H1 (cell line): ENCODE measurements around the gene FAF2. TPM values are rescaled to one million over a fixed set of nuclear protein-coding genes. Genes with fewer than 3 reads are reported as not detected.

ENCODE experiments used
- CTCF ChIA-PET: fragments of 300-600 bp; sonication (Branson Sonifier 250); formaldehyde crosslinking; loops from one replicate; lab custom pipeline; 2021; ENCODE audit not compliant: partially characterized antibody; lab: Charles Lee
- POLR2A ChIA-PET: fragments of 300-600 bp; sonication (Branson Sonifier 250); formaldehyde crosslinking; loops from one replicate; lab custom pipeline; 2021; ENCODE audit warnings: inconsistent platforms; ENCODE audit not compliant: partially characterized antibody; lab: Charles Lee
- DNase-seq, 2 experiments: peaks; one replicate each; pipeline versions ENCODE4 v3.0.0 to v3.0.0-alpha.2; 2010 to 2022; ENCODE audit warnings: low spot score in 2 of 2, low read depth in 1 of 2, mixed read lengths in 1 of 2
- FAIRE-seq: peaks from 2 replicates; lab custom pipeline; 2011; peaks lifted over from hg19 to GRCh38; lab: Jason Lieb, UNC
- H2AFZ ChIP-seq: 2 replicates; pipeline ENCODE4 v1.8.1; 2012; ENCODE audit warnings: low read length, inconsistent platforms
- H2AK5ac ChIP-seq: 2 replicates; pipeline ENCODE4 v1.6.1; 2013; ENCODE audit warnings: low read depth, low read length
- H2BK120ac ChIP-seq: replicated peaks from 2 replicates; pipeline ENCODE3; 2013; ENCODE audit warnings: low read depth, low read length, inconsistent platforms
- H2BK12ac ChIP-seq: 2 replicates; pipeline ENCODE4 v1.6.1; 2013; ENCODE audit warnings: low read depth, low read length
- H2BK15ac ChIP-seq: 2 replicates; pipeline ENCODE4 v1.6.1; 2013; ENCODE audit warnings: low read length
- H2BK20ac ChIP-seq: 2 replicates; pipeline ENCODE4 v1.6.1; 2013; ENCODE audit warnings: low read length
- H2BK5ac ChIP-seq: 2 replicates; pipeline ENCODE4 v1.6.1; 2013; ENCODE audit warnings: low read depth, low read length
- H3K14ac ChIP-seq: 2 replicates; pipeline ENCODE4 v1.6.1; 2013; ENCODE audit warnings: inconsistent platforms; ENCODE audit not compliant: insufficient read length
- H3K18ac ChIP-seq: 2 replicates; pipeline ENCODE4 v1.6.1; 2013; ENCODE audit warnings: low read length; ENCODE audit errors: extremely low read depth
- H3K23ac ChIP-seq: 2 replicates; pipeline ENCODE4 v1.6.1; 2013; ENCODE audit warnings: inconsistent platforms; ENCODE audit not compliant: insufficient read length
- H3K23me2 ChIP-seq: 2 replicates; pipeline ENCODE4 v1.6.1; 2013; ENCODE audit warnings: low read depth, low read length
- H3K27ac ChIP-seq: 2 replicates; pipeline ENCODE4 v1.6.1; 2011; ENCODE audit warnings: low read depth, low read length, inconsistent platforms
- H3K27me3 ChIP-seq, 4 experiments: replicated peaks in 1 of 4; 1 replicate in 1 of 4; 2 replicates in 3 of 4; pipeline versions ENCODE4 v1.6.1 to v1.8.1; 2011 to 2013; ENCODE audit warnings: low read length in 3 of 4, mild to moderate bottlenecking in 3 of 4, inconsistent platforms in 2 of 4, mixed read lengths in 2 of 4, moderate library complexity in 1 of 4; ENCODE audit not compliant: control insufficient read depth in 3 of 4, insufficient read depth in 3 of 4; ENCODE audit errors: extremely low read depth in 1 of 4
- H3K36me3 ChIP-seq, 4 experiments: 2 replicates each; pipeline versions ENCODE4 v1.6.1 to v1.8.1; 2011 to 2013; ENCODE audit warnings: mild to moderate bottlenecking in 4 of 4, low read length in 3 of 4, moderate library complexity in 2 of 4, control low read depth in 1 of 4, inconsistent platforms in 1 of 4; ENCODE audit not compliant: insufficient read depth in 4 of 4, control insufficient read depth in 2 of 4
- H3K4ac ChIP-seq: replicated peaks from 2 replicates; pipeline ENCODE3; 2013; ENCODE audit warnings: low read length, low read depth, mixed read lengths, inconsistent platforms; ENCODE audit not compliant: insufficient read length
- H3K4me1 ChIP-seq, 4 experiments: replicated peaks in 1 of 4; 1 replicate in 1 of 4; 2 replicates in 3 of 4; pipeline versions ENCODE4 v1.6.1 to v1.8.1; 2011 to 2013; ENCODE audit warnings: low read length in 3 of 4, inconsistent platforms in 2 of 4, mixed read lengths in 1 of 4; ENCODE audit not compliant: insufficient read depth in 4 of 4, control insufficient read depth in 3 of 4
- H3K4me2 ChIP-seq, 2 experiments: 2 replicates each; pipeline versions ENCODE4 v1.6.1 to v1.8.1; 2011 to 2013; ENCODE audit warnings: low read depth in 2 of 2, low read length in 2 of 2, control low read depth in 1 of 2, inconsistent platforms in 1 of 2, mild to moderate bottlenecking in 1 of 2; ENCODE audit not compliant: insufficient read depth in 1 of 2
- H3K4me3 ChIP-seq, 4 experiments: fragments of 200-600, 300-600 bp in 1 of 4; sonication (generic), shearing (Covaris generic), sonication (Bioruptor Twin) in 1 of 4; 2 replicates each; pipeline versions ENCODE4 v1.5.1 to v1.8.1; 2011 to 2016; ENCODE audit warnings: low read length in 4 of 4, low read depth in 3 of 4, control low read depth in 2 of 4, inconsistent platforms in 2 of 4, mild to moderate bottlenecking in 2 of 4, mixed read lengths in 1 of 4, moderate library complexity in 1 of 4; ENCODE audit not compliant: insufficient read depth in 2 of 4; ENCODE audit errors: extremely low read depth in 1 of 4
- H3K56ac ChIP-seq: replicated peaks from 2 replicates; pipeline ENCODE3; 2013; ENCODE audit warnings: low read depth, mild to moderate bottlenecking, mixed read lengths, low read length, inconsistent platforms; ENCODE audit not compliant: insufficient read length
- H3K79me1 ChIP-seq: 2 replicates; pipeline ENCODE4 v1.6.1; 2013; ENCODE audit warnings: low read depth, low read length, control low read depth
- H3K79me2 ChIP-seq, 2 experiments: 2 replicates each; pipeline versions ENCODE4 v1.6.1 to v1.8.1; 2012 to 2013; ENCODE audit warnings: low read length in 2 of 2, mild to moderate bottlenecking in 2 of 2, inconsistent platforms in 1 of 2; ENCODE audit not compliant: insufficient read depth in 2 of 2, control insufficient read depth in 1 of 2
- H3K9ac ChIP-seq, 4 experiments: replicated peaks in 1 of 4; 1 replicate in 1 of 4; 2 replicates in 3 of 4; pipeline versions ENCODE4 v1.6.1 to v1.8.1; 2011 to 2013; ENCODE audit warnings: low read depth in 3 of 4, low read length in 3 of 4, control low read depth in 2 of 4, mild to moderate bottlenecking in 2 of 4, moderate library complexity in 2 of 4, inconsistent platforms in 1 of 4; ENCODE audit errors: extremely low read depth in 1 of 4
- H3K9me3 ChIP-seq, 2 experiments: 2 replicates each; pipeline versions ENCODE4 v1.6.1 to v1.8.1; 2012 to 2013; ENCODE audit warnings: mild to moderate bottlenecking in 2 of 2, moderate library complexity in 2 of 2, control low read depth in 1 of 2, inconsistent platforms in 1 of 2, low read depth in 1 of 2, low read length in 1 of 2, mixed read lengths in 1 of 2; ENCODE audit not compliant: insufficient read depth in 2 of 2
- H4K20me1 ChIP-seq, 2 experiments: replicated peaks in 1 of 2; 2 replicates each; pipeline versions ENCODE3 to v1.8.1; 2011 to 2013; ENCODE audit warnings: inconsistent platforms in 2 of 2, low read length in 2 of 2, mild to moderate bottlenecking in 1 of 2; ENCODE audit not compliant: insufficient read depth in 2 of 2, control insufficient read depth in 1 of 2
- H4K5ac ChIP-seq: 2 replicates; pipeline ENCODE4 v1.6.1; 2013; ENCODE audit warnings: low read length, low read depth, mixed read lengths, inconsistent platforms; ENCODE audit not compliant: insufficient read length
- H4K8ac ChIP-seq: 2 replicates; pipeline ENCODE4 v1.8.0; 2013; ENCODE audit warnings: mild to moderate bottlenecking, moderate library complexity, low read length, inconsistent platforms; ENCODE audit not compliant: insufficient read depth; ENCODE audit errors: extremely low read depth
- H4K91ac ChIP-seq: replicated peaks from 2 replicates; pipeline ENCODE3; 2013; ENCODE audit warnings: low read length, mixed read lengths, inconsistent platforms; ENCODE audit not compliant: insufficient read length
- CEBPB ChIP-seq: IDR thresholded peaks from 2 replicates; pipeline ENCODE4 v1.6.1; 2012; ENCODE audit warnings: low read depth, low read length
- E2F6 ChIP-seq: IDR thresholded peaks from 2 replicates; pipeline ENCODE4 v1.6.1; 2012; ENCODE audit warnings: inconsistent platforms
- EP300 ChIP-seq, 2 experiments: IDR thresholded peaks; 1 replicate in 1 of 2; 2 replicates in 1 of 2; pipeline ENCODE4 v1.6.1; 2011 to 2012; ENCODE audit warnings: low read depth in 2 of 2, low read length in 2 of 2, mild to moderate bottlenecking in 2 of 2, borderline replicate concordance in 1 of 2, inconsistent platforms in 1 of 2, moderate library complexity in 1 of 2
- HDAC2 ChIP-seq, 2 experiments: fragments of 300-600 bp in 1 of 2; sonication (generic) in 1 of 2; IDR thresholded peaks; 2 replicates each; pipeline ENCODE4 v1.6.1; 2011 to 2012; ENCODE audit warnings: low read depth in 2 of 2, low read length in 2 of 2, mild to moderate bottlenecking in 2 of 2, moderate library complexity in 2 of 2, borderline replicate concordance in 1 of 2, inconsistent platforms in 1 of 2
- KDM1A ChIP-seq: fragments of 200-600, 300-600 bp; sonication (generic); IDR thresholded peaks from 2 replicates; pipeline ENCODE4 v1.7.1; 2016; ENCODE audit warnings: mild to moderate bottlenecking, low read length, borderline replicate concordance
- KDM5A ChIP-seq: fragments of 200-600 bp; IDR thresholded peaks from 2 replicates; pipeline ENCODE4 v1.7.1; 2012; ENCODE audit warnings: mild to moderate bottlenecking, low read length, inconsistent platforms, mixed read lengths
- RNF2 ChIP-seq: fragments of 200-900, 300-1000 bp; sonication (generic); IDR thresholded peaks from 2 replicates; pipeline ENCODE4 v1.7.1; 2016; ENCODE audit warnings: borderline replicate concordance, low read depth, mild to moderate bottlenecking, antibody characterized with exemption, low read length; ENCODE audit not compliant: poor library complexity, severe bottlenecking; ENCODE audit errors: missing control alignments
- SP2 ChIP-seq: IDR thresholded peaks from 2 replicates; pipeline ENCODE4 v1.6.1; 2012; ENCODE audit warnings: mild to moderate bottlenecking, low read length, inconsistent platforms
- SRF ChIP-seq: IDR thresholded peaks from 2 replicates; pipeline ENCODE4 v1.6.1; 2011; ENCODE audit warnings: mild to moderate bottlenecking, low read depth, low read length, moderate library complexity
- TEAD4 ChIP-seq: IDR thresholded peaks from 2 replicates; pipeline ENCODE4 v1.6.1; 2012; ENCODE audit warnings: low read depth, low read length, inconsistent platforms, mixed read lengths
- WGBS, 2 experiments: shearing (Covaris generic) in 1 of 2; methylation state at CpG; one replicate each; pipeline versions ENCODE4 v1.1.6 to v1.1.7; 2013 to 2015; ENCODE audit warnings: low lambda C conversion rate in 2 of 2, mixed read lengths in 2 of 2, inconsistent platforms in 1 of 2, low coverage in 1 of 2, missing lambda C conversion rate in 1 of 2; ENCODE audit not compliant: insufficient replicate concordance in 2 of 2, insufficient coverage in 1 of 2, insufficient read length in 1 of 2; ENCODE audit errors: extremely low coverage in 1 of 2, missing lambda C conversion rate in 1 of 2; 5-methylcytosine and 5-hydroxymethylcytosine counted together
- polyA plus RNA-seq, 7 experiments: library from polyadenylated mRNA; depleted of rRNA in 3 of 7; stranded (reverse) in 5 of 7; unstranded in 2 of 7; fragments of >200 nt in 5 of 7; fragments of 200-250 nt in 2 of 7; gene quantifications; 1 replicate in 5 of 7; 2 replicates in 1 of 7; 4 replicates in 1 of 7; pipeline versions ENCODE4 v1.2.1 to v1.2.3, GENCODE V29; 2011 to 2013; ENCODE audit warnings: missing spikeins in 2 of 7, mixed read lengths in 2 of 7
- total RNA-seq: library from RNA; stranded (reverse); fragmentation: NEBNext Ultra II Directional; extraction: Animal tissue kit (Norgen Biotek cat#: 25700); gene quantifications from 2 replicates; pipeline ENCODE4 v1.2.1, GENCODE V29; 2021

The FAF2 gene
- total and polyA plus RNA-seq, 2 of the 8 experiments (the other 6 are each of a cell fraction or from before 2014, with no cell fraction given): 20.8 to 35.8 TPM

GRCh38 chr5:176440927-176441706 lies 7.1 kb upstream of the FAF2 start:
- CTCF ChIA-PET: interaction anchor here (1.0 kb wide), 1 partner anchor 24 kb away, joined by 3 read pairs; no protein-coding TSS in a partner anchor
- Histone ChIP-seq H4K8ac (peak overlapping the region; percentile 43; the same call in 1 of the 2 replicates), H4K20me1 (no peaks in the 10 kb centered on the region), H2BK12ac (no peak overlapping the region; the same call in 1 of the 2 replicates), H3K27ac (no peak overlapping the region), H3K79me1 (no peaks in the 10 kb centered on the region), H3K79me2 (no peaks in the 10 kb centered on the region), H2BK20ac (no peak overlapping the region), H3K4me3 (no peak overlapping the region), H3K23ac (no peak overlapping the region), H3K56ac (no peak overlapping the region), H2AFZ (peak overlapping the region; percentile 47), H2AK5ac (no peak overlapping the region), H2BK120ac (no peak overlapping the region), H3K14ac (no peak overlapping the region), H3K18ac (no peak overlapping the region), H3K4me2 (no peak overlapping the region; a peak in 1 of 4 replicates), H2BK15ac (peak overlapping the region; percentile 38; the same call in 1 of the 2 replicates), H4K5ac (no peak overlapping the region), H3K4ac (no peak overlapping the region), H2BK5ac (no peak overlapping the region), H3K27me3 (no peaks in the 10 kb centered on the region), H4K91ac (no peak overlapping the region), H3K9ac (no peak overlapping the region), H3K36me3 (no peaks in the 10 kb centered on the region), H3K9me3 (no peaks in the 10 kb centered on the region), H3K4me1 (peaks cover 2 to 6% (median 6%) of the 10 kb centered on the region in 4 experiments; a peak in 4 of 7 replicates), H3K23me2 (no peaks in the 10 kb centered on the region)
- no peak for FAIRE-seq
- POLR2A ChIA-PET: interaction anchor here (2.8 to 3.3 kb wide), 2 partner anchors 7 to 95 kb away, joined by 7 to 17 read pairs; partner anchors contain the start of gene FAF2
- no peak for DNase-seq
- 93% methylated on average over 10 of the region's 10 CpGs; no CpG with 5 or more reads in 1 of the 2 experiments for WGBS, 2 experiments
- TF ChIP-seq KDM5A (no peak), SRF (no peak), HDAC2 (IDR thresholded peaks at IDR 0.05; ENCODE audit: borderline replicate concordance in 1 of 2, low read depth in 2 of 2, low read length in 2 of 2) (no peak), EP300 (IDR thresholded peaks at IDR 0.05; ENCODE audit: borderline replicate concordance in 1 of 2, low read depth in 2 of 2, low read length in 2 of 2) (no peak), SP2 (no peak), TEAD4 (no peak), KDM1A (no peak), RNF2 (no peak), CEBPB (no peak), E2F6 (no peak)
